Measurements from ENCODE around the gene SATB2. TPM values are rescaled to one million over a fixed set of nuclear protein-coding genes. Genes with fewer than 3 reads are reported as not detected.

SATB2 gene
- total RNA-seq, 1 donor from 2014 or later: 1.6 TPM

DNA sequence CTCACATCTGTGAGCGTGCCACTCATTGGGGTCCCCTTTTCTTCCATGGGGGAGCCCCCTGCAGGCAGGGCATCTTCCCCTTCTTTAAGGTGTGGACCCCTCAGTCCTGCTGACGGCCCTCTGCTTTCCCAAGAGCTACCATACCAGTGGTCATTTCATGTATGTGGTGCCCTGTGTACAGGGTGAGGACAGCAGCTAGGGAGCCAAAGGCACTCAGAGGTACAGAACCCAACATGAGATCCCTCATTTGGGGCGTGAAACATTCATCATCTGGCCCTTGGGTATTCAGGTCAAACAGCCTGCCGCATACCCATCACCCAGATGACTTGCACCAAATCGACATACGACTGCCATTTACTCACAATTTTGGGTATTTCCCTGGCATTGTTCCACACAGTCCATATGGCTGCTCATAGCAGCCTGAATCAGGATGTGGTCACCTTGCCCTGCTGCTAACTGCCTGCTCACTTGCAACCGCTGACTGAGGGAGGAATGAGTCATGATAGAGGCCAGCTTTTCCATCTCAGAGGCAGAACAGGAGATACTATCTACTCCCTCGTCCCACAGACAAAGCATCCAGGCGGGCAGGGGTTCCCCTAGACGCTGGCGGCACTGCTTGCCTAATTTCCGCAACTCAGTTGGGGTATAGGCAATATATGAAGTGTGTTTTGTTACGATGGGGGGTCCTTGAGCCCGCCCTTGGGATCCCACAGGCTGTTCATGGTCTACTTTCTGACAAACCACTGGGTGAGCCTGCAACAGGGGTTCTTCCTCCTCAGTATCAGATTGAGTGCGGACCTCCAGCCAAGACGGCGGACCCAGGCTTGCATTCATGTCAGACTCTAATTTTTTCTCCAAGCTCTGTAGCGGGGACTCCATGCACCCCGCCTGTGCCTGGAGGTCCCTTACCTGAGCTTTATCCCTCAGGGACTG is 228.6 kb downstream of the SATB2 start:
- Histone ChIP-seq H3K27me3 (ENCODE audit: control insufficient read depth, insufficient read depth, low read length) (no peaks in the 10 kb centered on the region), H3K36me3 (ENCODE audit: control insufficient read depth, insufficient read depth, low read length) (no peaks in the 10 kb centered on the region), H3K4me3 (ENCODE audit: low read depth, low read length) (no peak overlapping the region)
- FAIRE-seq (no peak), DNase-seq (ENCODE audit: low read depth) (peak; percentile 59)
- TF ChIP-seq, protein P1, sequence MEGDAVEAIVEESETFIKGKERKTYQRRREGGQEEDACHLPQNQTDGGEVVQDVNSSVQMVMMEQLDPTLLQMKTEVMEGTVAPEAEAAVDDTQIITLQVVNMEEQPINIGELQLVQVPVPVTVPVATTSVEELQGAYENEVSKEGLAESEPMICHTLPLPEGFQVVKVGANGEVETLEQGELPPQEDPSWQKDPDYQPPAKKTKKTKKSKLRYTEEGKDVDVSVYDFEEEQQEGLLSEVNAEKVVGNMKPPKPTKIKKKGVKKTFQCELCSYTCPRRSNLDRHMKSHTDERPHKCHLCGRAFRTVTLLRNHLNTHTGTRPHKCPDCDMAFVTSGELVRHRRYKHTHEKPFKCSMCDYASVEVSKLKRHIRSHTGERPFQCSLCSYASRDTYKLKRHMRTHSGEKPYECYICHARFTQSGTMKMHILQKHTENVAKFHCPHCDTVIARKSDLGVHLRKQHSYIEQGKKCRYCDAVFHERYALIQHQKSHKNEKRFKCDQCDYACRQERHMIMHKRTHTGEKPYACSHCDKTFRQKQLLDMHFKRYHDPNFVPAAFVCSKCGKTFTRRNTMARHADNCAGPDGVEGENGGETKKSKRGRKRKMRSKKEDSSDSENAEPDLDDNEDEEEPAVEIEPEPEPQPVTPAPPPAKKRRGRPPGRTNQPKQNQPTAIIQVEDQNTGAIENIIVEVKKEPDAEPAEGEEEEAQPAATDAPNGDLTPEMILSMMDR (IDR thresholded peaks at IDR 0.05; ENCODE audit: insufficient read depth, low read length, severe bottlenecking): no peak

DNA sequence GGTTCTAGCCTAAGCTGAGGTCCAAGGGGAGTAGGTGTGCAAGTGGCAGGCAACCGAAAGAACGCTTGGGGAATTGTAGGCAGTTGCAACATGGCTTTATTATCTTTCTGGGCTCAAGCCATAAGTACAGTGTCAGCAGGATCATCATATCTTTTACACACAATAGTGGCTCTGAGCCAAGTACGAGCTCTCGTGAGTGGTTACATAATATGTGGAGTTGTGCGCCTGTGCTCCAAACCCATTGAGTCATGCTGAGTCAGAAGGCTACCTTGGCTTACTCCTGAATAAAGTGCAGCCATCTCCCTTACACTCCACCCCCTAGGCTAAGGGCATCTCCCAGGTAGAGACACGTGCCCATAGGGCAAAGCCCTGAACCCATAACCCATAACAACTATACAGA is 233.9 kb downstream of the SATB2 start:
- Histone ChIP-seq H3K36me3 (ENCODE audit: control insufficient read depth, insufficient read depth, low read length) (no peaks in the 10 kb centered on the region), H3K27me3 (ENCODE audit: control insufficient read depth, insufficient read depth, low read length) (no peaks in the 10 kb centered on the region), H3K4me3 (ENCODE audit: low read depth, low read length) (no peak overlapping the region)
- peak; percentile 69 for DNase-seq (ENCODE audit: low read depth)
- no peak for FAIRE-seq
- TF ChIP-seq, protein P1 (IDR thresholded peaks at IDR 0.05; ENCODE audit: insufficient read depth, low read length, severe bottlenecking): no peak

DNA sequence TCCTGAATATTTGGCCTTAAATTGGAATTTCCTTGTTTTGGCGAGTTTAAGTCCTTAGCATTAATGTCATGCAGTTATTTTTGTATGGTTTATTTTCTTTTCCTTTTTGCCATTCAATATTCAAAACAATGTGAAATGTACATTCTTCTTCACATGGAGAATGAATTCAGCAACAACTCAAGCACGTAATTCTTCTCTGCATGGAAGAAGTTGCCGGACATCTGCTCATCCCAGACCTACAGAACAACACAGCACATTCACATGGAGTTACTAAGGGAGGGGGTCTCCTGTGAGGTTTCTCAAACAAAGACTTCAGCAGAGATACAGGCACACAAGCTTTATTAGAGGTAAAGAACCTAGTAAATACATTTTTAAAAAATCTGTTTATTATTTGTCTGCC is 236.8 kb downstream of the SATB2 start:
- H3K4me3 ChIP-seq (ENCODE audit: low read depth, low read length): no peak overlapping the region
- no peaks in the 10 kb centered on the region for H3K27me3 ChIP-seq (ENCODE audit: control insufficient read depth, insufficient read depth, low read length)
- no peak for FAIRE-seq
- H3K36me3 ChIP-seq (ENCODE audit: control insufficient read depth, insufficient read depth, low read length): no peaks in the 10 kb centered on the region
- no peak for DNase-seq (ENCODE audit: low read depth)
- TF ChIP-seq, protein P1 (IDR thresholded peaks at IDR 0.05; ENCODE audit: insufficient read depth, low read length, severe bottlenecking): no peak

DNA sequence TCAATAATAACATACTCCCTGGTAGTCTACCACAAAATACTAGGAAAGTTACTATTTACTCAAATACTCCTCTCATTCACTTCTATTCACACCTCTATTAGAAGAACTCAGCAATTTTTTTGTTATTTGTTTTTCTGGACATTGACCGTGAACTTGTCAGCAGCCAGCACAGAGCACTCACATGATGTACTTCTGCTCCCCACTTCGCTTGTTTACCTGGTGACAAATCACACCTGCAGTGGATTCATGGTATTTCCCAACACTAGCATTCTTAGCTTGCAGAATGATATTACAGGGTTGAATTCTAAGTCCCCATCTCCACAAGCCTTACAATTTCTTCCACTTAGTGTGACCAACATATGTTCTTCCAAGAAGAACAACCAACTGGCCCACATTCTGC is 238.2 kb downstream of the SATB2 start:
- Histone ChIP-seq H3K36me3 (ENCODE audit: control insufficient read depth, insufficient read depth, low read length) (no peaks in the 10 kb centered on the region), H3K4me3 (ENCODE audit: low read depth, low read length) (no peak overlapping the region), H3K27me3 (ENCODE audit: control insufficient read depth, insufficient read depth, low read length) (no peaks in the 10 kb centered on the region)
- FAIRE-seq (no peak), DNase-seq (ENCODE audit: low read depth) (peak; percentile 3)
- TF ChIP-seq, protein P1 (IDR thresholded peaks at IDR 0.05; ENCODE audit: insufficient read depth, low read length, severe bottlenecking): no peak
